ENCODE measurements around the gene GUCY1A1.

DNA sequence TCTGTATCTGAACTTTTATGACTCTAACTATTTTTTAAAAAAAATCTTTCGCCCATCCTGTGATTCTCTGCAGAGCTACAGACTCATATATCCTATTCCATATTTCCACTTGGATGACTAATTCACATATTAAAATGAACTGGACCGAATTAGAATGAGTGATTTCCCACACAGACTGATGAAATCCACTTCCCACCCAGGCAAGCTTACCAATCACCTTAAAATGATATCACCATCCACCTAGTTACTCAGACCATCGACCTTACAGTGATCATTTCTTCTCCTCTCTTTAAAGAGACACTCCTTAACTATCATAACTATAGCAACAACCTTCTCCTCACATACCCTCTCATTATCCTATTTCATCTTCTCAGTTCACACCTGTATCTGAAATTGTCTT, 58.1 kb downstream of the GUCY1A1 start:
- TF ChIP-seq, protein P1, sequence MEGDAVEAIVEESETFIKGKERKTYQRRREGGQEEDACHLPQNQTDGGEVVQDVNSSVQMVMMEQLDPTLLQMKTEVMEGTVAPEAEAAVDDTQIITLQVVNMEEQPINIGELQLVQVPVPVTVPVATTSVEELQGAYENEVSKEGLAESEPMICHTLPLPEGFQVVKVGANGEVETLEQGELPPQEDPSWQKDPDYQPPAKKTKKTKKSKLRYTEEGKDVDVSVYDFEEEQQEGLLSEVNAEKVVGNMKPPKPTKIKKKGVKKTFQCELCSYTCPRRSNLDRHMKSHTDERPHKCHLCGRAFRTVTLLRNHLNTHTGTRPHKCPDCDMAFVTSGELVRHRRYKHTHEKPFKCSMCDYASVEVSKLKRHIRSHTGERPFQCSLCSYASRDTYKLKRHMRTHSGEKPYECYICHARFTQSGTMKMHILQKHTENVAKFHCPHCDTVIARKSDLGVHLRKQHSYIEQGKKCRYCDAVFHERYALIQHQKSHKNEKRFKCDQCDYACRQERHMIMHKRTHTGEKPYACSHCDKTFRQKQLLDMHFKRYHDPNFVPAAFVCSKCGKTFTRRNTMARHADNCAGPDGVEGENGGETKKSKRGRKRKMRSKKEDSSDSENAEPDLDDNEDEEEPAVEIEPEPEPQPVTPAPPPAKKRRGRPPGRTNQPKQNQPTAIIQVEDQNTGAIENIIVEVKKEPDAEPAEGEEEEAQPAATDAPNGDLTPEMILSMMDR (IDR thresholded peaks at IDR 0.05): no peak
- no peak for TF ChIP-seq EZH2 (IDR thresholded peaks at IDR 0.05)
